ENCODE data around the gene TM4SF20. TPM values are rescaled to one million over a fixed set of nuclear protein-coding genes. Genes with fewer than 3 reads are reported as not detected.

TM4SF20 gene
- total and polyA plus RNA-seq, 2 donors (not counting 1 experiment from before 2014, with no cell fraction given) = 1.3 TPM; not detected in 1

- Histone ChIP-seq H3K27me3 (ENCODE audit: control insufficient read depth, insufficient read depth, low read length) (no peaks in the 10 kb centered on the region), H4K20me1 (ENCODE audit: control insufficient read depth, extremely low read depth, insufficient read depth, low read length) (no peaks in the 10 kb centered on the region), H2AFZ (ENCODE audit: low read length) (no peak overlapping the region), H3K79me2 (ENCODE audit: control insufficient read depth, insufficient read depth, low read length) (no peaks in the 10 kb centered on the region), H3K27ac (ENCODE audit: insufficient read depth, low read length) (no peak overlapping the region), H3K9me3 (ENCODE audit: control insufficient read depth, insufficient read depth, low read depth, low read length) (no peaks in the 10 kb centered on the region), H3K4me3 (replicated peaks in 1 of 4; ENCODE audit: control extremely low read depth in 1 of 4, insufficient read depth in 1 of 4, low read depth in 3 of 4, low read length in 4 of 4) (no peak overlapping the region), H3K9ac (ENCODE audit: insufficient read depth, low read length) (no peak overlapping the region), H3K4me1 (ENCODE audit: control insufficient read depth, extremely low read depth, insufficient read depth, low read length) (peaks cover 6% of the 10 kb centered on the region), H3K4me2 (ENCODE audit: extremely low read depth, insufficient read depth, low read length) (no peak overlapping the region), H3K36me3 (ENCODE audit: control insufficient read depth, insufficient read depth, low read length) (no peaks in the 10 kb centered on the region)
- no peak for DNase-seq (ENCODE audit: low read depth in 2 of 2)
- TF ChIP-seq, protein P1, sequence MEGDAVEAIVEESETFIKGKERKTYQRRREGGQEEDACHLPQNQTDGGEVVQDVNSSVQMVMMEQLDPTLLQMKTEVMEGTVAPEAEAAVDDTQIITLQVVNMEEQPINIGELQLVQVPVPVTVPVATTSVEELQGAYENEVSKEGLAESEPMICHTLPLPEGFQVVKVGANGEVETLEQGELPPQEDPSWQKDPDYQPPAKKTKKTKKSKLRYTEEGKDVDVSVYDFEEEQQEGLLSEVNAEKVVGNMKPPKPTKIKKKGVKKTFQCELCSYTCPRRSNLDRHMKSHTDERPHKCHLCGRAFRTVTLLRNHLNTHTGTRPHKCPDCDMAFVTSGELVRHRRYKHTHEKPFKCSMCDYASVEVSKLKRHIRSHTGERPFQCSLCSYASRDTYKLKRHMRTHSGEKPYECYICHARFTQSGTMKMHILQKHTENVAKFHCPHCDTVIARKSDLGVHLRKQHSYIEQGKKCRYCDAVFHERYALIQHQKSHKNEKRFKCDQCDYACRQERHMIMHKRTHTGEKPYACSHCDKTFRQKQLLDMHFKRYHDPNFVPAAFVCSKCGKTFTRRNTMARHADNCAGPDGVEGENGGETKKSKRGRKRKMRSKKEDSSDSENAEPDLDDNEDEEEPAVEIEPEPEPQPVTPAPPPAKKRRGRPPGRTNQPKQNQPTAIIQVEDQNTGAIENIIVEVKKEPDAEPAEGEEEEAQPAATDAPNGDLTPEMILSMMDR (conservative IDR thresholded peaks at IDR 0.05 in 1 of 2, IDR thresholded peaks at IDR 0.05 in 1 of 2; ENCODE audit: low read depth in 1 of 2, low read length in 2 of 2) = no peak
- TF ChIP-seq EZH2 (IDR thresholded peaks at IDR 0.05; ENCODE audit: low read length, missing control alignments) = no peak
Observed at GRCh38 chr2:227378371-227378782, 729 bp downstream of the TM4SF20 start.

GRCh38 chr2:227377467-227378351, 1.4 kb downstream of the TM4SF20 start:
- no peak for DNase-seq (ENCODE audit: low read depth in 2 of 2)
- Histone ChIP-seq H3K79me2 (ENCODE audit: control insufficient read depth, insufficient read depth, low read length) (no peaks in the 10 kb centered on the region), H3K4me3 (replicated peaks in 1 of 4; ENCODE audit: control extremely low read depth in 1 of 4, insufficient read depth in 1 of 4, low read depth in 3 of 4, low read length in 4 of 4) (no peak overlapping the region), H3K9me3 (ENCODE audit: control insufficient read depth, insufficient read depth, low read depth, low read length) (no peaks in the 10 kb centered on the region), H3K9ac (ENCODE audit: insufficient read depth, low read length) (no peak overlapping the region), H2AFZ (ENCODE audit: low read length) (no peak overlapping the region), H3K27ac (ENCODE audit: insufficient read depth, low read length) (no peak overlapping the region), H3K27me3 (ENCODE audit: control insufficient read depth, insufficient read depth, low read length) (no peaks in the 10 kb centered on the region), H4K20me1 (ENCODE audit: control insufficient read depth, extremely low read depth, insufficient read depth, low read length) (no peaks in the 10 kb centered on the region), H3K36me3 (ENCODE audit: control insufficient read depth, insufficient read depth, low read length) (no peaks in the 10 kb centered on the region), H3K4me1 (ENCODE audit: control insufficient read depth, extremely low read depth, insufficient read depth, low read length) (peaks cover 6% of the 10 kb centered on the region), H3K4me2 (ENCODE audit: extremely low read depth, insufficient read depth, low read length) (no peak overlapping the region)
- TF ChIP-seq, protein P1 (conservative IDR thresholded peaks at IDR 0.05 in 1 of 2, IDR thresholded peaks at IDR 0.05 in 1 of 2; ENCODE audit: low read depth in 1 of 2, low read length in 2 of 2) = no peak
- TF ChIP-seq EZH2 (IDR thresholded peaks at IDR 0.05; ENCODE audit: low read length, missing control alignments) = no peak

- Histone ChIP-seq H3K9me3 (ENCODE audit: control insufficient read depth, insufficient read depth, low read depth, low read length) (no peaks in the 10 kb centered on the region), H3K27ac (ENCODE audit: insufficient read depth, low read length) (no peak overlapping the region), H3K4me1 (ENCODE audit: control insufficient read depth, extremely low read depth, insufficient read depth, low read length) (peaks cover 6% of the 10 kb centered on the region), H2AFZ (ENCODE audit: low read length) (no peak overlapping the region), H3K79me2 (ENCODE audit: control insufficient read depth, insufficient read depth, low read length) (no peaks in the 10 kb centered on the region), H3K9ac (ENCODE audit: insufficient read depth, low read length) (no peak overlapping the region), H4K20me1 (ENCODE audit: control insufficient read depth, extremely low read depth, insufficient read depth, low read length) (no peaks in the 10 kb centered on the region), H3K4me3 (replicated peaks in 1 of 4; ENCODE audit: control extremely low read depth in 1 of 4, insufficient read depth in 1 of 4, low read depth in 3 of 4, low read length in 4 of 4) (no peak overlapping the region), H3K36me3 (ENCODE audit: control insufficient read depth, insufficient read depth, low read length) (no peaks in the 10 kb centered on the region), H3K4me2 (ENCODE audit: extremely low read depth, insufficient read depth, low read length) (no peak overlapping the region), H3K27me3 (ENCODE audit: control insufficient read depth, insufficient read depth, low read length) (no peaks in the 10 kb centered on the region)
- TF ChIP-seq EZH2 (IDR thresholded peaks at IDR 0.05; ENCODE audit: low read length, missing control alignments) = no peak
- TF ChIP-seq, protein P1 (conservative IDR thresholded peaks at IDR 0.05 in 1 of 2, IDR thresholded peaks at IDR 0.05 in 1 of 2; ENCODE audit: low read depth in 1 of 2, low read length in 2 of 2) = no peak
- DNase-seq (ENCODE audit: low read depth in 2 of 2) = peak in 1 of 2 donors; percentile 38
Observed at GRCh38 chr2:227376656-227377396, 2.3 kb downstream of the TM4SF20 start.
